IMR-90 (cell line): ENCODE data around the gene MECP2.

Experiments used
- MAFK ChIP-seq: IDR thresholded peaks from 2 replicates; pipeline ENCODE4 v1.6.1; 2012; ENCODE audit warnings: low read depth, low read length, improper control_type of control experiment
- MXI1 ChIP-seq: IDR thresholded peaks from 2 replicates; pipeline ENCODE4 v1.6.1; 2012; ENCODE audit warnings: low read depth, mild to moderate bottlenecking, low read length, moderate library complexity, borderline replicate concordance
- POLR2A ChIP-seq: IDR thresholded peaks from 2 replicates; pipeline ENCODE4 v1.6.1; 2012; ENCODE audit warnings: mild to moderate bottlenecking, low read depth, low read length
- RAD21 ChIP-seq: IDR thresholded peaks from 2 replicates; pipeline ENCODE4 v1.6.1; 2012; ENCODE audit warnings: low read length, improper control_type of control experiment
- RCOR1 ChIP-seq: IDR thresholded peaks from 2 replicates; pipeline ENCODE4 v1.6.1; 2012; ENCODE audit warnings: mild to moderate bottlenecking, low read length, improper control_type of control experiment; ENCODE audit not compliant: insufficient replicate concordance
- SMC3 ChIP-seq: fragments of 150-350 bp; IDR thresholded peaks from 2 replicates; pipeline ENCODE4 v1.6.1; 2016; ENCODE audit warnings: low read depth, mild to moderate bottlenecking, antibody characterized with exemption, low read length, moderate library complexity
- TF ChIP-seq, protein P1 (sequence below): conservative IDR thresholded peaks from 2 replicates; pipeline ENCODE4 v1.5.1; 2012; ENCODE audit warnings: mild to moderate bottlenecking, low read depth, low read length, improper control_type of control experiment
- TF ChIP-seq, protein P2 (sequence below): fragments of 150-350 bp; IDR thresholded peaks from 2 replicates; pipeline ENCODE4 v1.6.1; 2017; ENCODE audit warnings: mild to moderate bottlenecking, antibody characterized with exemption, low read length, low read depth

DNA sequence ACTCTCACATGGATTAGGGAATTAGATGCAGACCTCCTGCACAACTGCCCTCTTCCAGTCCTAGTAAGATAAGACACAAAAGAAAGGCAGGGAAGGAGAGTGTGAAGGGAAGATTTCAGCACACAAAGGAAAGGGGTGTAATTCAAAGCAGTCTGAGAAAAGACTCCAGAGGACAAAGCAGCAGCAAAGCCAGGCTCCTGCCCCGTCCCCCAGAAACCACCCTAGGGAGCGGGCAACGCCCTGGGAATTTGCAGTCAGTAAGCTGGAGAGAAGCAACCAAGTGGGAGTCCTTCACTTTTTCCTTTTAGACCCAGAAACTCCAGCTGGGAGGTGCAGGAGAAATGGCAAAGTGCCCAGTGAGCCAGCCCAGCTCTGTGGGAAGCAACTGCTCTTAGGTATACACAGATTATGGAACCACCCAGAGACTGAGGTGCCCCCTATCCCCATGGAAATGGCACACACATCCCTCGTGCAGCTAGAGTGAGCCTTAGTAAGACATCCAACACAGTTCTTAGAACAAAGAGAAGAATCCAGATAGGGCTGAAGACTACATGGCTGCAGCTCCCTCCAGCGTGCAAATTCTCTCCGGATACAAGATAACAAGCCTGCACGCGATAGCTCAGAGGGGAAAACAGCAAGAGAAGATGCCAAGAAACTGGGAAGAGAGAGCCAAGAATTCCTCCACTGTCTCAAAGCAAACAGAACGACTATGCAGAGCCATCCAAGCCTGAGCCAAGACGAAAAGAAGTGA is 51.3 kb downstream of the MECP2 start:
- TF ChIP-seq, protein P1, sequence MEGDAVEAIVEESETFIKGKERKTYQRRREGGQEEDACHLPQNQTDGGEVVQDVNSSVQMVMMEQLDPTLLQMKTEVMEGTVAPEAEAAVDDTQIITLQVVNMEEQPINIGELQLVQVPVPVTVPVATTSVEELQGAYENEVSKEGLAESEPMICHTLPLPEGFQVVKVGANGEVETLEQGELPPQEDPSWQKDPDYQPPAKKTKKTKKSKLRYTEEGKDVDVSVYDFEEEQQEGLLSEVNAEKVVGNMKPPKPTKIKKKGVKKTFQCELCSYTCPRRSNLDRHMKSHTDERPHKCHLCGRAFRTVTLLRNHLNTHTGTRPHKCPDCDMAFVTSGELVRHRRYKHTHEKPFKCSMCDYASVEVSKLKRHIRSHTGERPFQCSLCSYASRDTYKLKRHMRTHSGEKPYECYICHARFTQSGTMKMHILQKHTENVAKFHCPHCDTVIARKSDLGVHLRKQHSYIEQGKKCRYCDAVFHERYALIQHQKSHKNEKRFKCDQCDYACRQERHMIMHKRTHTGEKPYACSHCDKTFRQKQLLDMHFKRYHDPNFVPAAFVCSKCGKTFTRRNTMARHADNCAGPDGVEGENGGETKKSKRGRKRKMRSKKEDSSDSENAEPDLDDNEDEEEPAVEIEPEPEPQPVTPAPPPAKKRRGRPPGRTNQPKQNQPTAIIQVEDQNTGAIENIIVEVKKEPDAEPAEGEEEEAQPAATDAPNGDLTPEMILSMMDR: peak; percentile 40
- TF ChIP-seq POLR2A (0 out of 2 replicates have a peak, but pooled peaks have one; percentile 39), MXI1 (no peak; the same call in 1 of the 2 replicates), MAFK (no peak), RCOR1 (no peak), SMC3 (no peak), RAD21 (peak; percentile 44)
- TF ChIP-seq, protein P2, sequence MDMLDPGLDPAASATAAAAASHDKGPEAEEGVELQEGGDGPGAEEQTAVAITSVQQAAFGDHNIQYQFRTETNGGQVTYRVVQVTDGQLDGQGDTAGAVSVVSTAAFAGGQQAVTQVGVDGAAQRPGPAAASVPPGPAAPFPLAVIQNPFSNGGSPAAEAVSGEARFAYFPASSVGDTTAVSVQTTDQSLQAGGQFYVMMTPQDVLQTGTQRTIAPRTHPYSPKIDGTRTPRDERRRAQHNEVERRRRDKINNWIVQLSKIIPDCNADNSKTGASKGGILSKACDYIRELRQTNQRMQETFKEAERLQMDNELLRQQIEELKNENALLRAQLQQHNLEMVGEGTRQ: no peak
